Smooth muscle cell (in vitro differentiated cells): Measurements from ENCODE around the gene THSD4. TPM values are rescaled to one million over a fixed set of nuclear protein-coding genes. Genes with fewer than 3 reads are reported as not detected.

Experiments used
- DNase-seq: peaks from one replicate; lab custom pipeline; 2025; ENCODE audit not compliant: unreplicated experiment; lab: John Stamatoyannopoulos, UW
- H2AFZ ChIP-seq: fragments of 200-600 bp; sonication (generic); 2 replicates; pipeline ENCODE4 v1.6.0; 2016; ENCODE audit warnings: antibody characterized with exemption, low read depth, mild to moderate bottlenecking
- H3F3A ChIP-seq: fragments of 200-600 bp; sonication (generic); 2 replicates; pipeline ENCODE4 v1.6.0; 2017; ENCODE audit warnings: antibody characterized with exemption, low read depth
- H3K27ac ChIP-seq: fragments of 200-600 bp; sonication (generic); 2 replicates; pipeline ENCODE4 v1.5.1; 2016; ENCODE audit warnings: low read depth, mild to moderate bottlenecking
- H3K27me3 ChIP-seq: fragments of 200-600 bp; sonication (generic); 2 replicates; pipeline ENCODE4 v1.6.1; 2016; ENCODE audit warnings: low read depth, mild to moderate bottlenecking
- H3K36me3 ChIP-seq: fragments of 200-600 bp; sonication (generic); 2 replicates; pipeline ENCODE4 v1.5.1; 2016; ENCODE audit warnings: low read depth
- H3K4me1 ChIP-seq: fragments of 200-600 bp; sonication (generic); 2 replicates; pipeline ENCODE4 v1.5.1; 2016; ENCODE audit warnings: low read depth
- H3K4me2 ChIP-seq: fragments of 200-600 bp; sonication (generic); 2 replicates; pipeline ENCODE4 v1.6.0; 2016; ENCODE audit warnings: mild to moderate bottlenecking
- H3K4me3 ChIP-seq: fragments of 200-600 bp; sonication (generic); 2 replicates; pipeline ENCODE4 v1.5.1; 2016; ENCODE audit warnings: mild to moderate bottlenecking
- H3K79me2 ChIP-seq: fragments of 200-600 bp; sonication (generic); 2 replicates; pipeline ENCODE4 v1.6.0; 2016; ENCODE audit warnings: low read depth, mild to moderate bottlenecking
- H3K9ac ChIP-seq: fragments of 200-600 bp; sonication (generic); 2 replicates; pipeline ENCODE4 v1.6.0; 2016; ENCODE audit warnings: low read depth
- H3K9me3 ChIP-seq: fragments of 200-600 bp; sonication (generic); replicated peaks from 2 replicates; pipeline ENCODE4 v1.5.1; 2016; ENCODE audit warnings: low read depth
- H4K20me1 ChIP-seq: fragments of 200-600 bp; sonication (generic); 2 replicates; pipeline ENCODE4 v1.6.0; 2016; ENCODE audit warnings: low read depth
- WGBS: methylation state at CpG from one replicate; pipeline ENCODE4 v1.1.7; 2016; ENCODE audit warnings: low lambda C conversion rate; 5-methylcytosine and 5-hydroxymethylcytosine counted together
- polyA plus RNA-seq: library from polyadenylated mRNA; unstranded; fragments of >200 nt; fragmentation: Nextera tagmentation; extraction: Ambion mirVana; gene quantifications from 2 replicates; pipeline ENCODE4 v1.2.1, GENCODE V29; 2016
- total RNA-seq: library from RNA; depleted of rRNA; stranded (reverse); fragments of >200 nt; gene quantifications from 2 replicates; pipeline ENCODE4 v1.2.3, GENCODE V29; 2014
- TF ChIP-seq, protein P1 (sequence below): fragments of 200-600 bp; sonication (generic); IDR thresholded peaks from 2 replicates; pipeline ENCODE4 v1.5.1; 2017; ENCODE audit warnings: borderline replicate concordance, mild to moderate bottlenecking, antibody characterized with exemption; ENCODE audit not compliant: insufficient read depth, poor library complexity, severe bottlenecking

Gene THSD4
- total and polyA plus RNA-seq, 2 experiments from 2014 or later = 2.5 to 4.1 TPM

DNA sequence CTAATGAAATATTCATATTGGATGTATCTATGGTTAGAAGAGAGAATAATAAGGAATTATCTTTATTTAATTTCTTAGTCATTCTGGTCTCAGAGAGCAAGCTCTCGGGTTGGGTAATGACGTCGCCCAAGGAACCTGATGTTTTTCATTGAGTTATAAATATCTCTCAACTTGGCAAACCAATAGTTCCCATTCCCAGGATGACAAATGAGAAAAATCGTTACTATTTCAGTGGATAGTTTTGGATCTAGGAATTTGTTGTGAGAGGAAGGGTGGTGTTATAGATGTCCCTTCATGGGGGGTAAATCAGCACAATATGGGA is 532.2 kb downstream of the THSD4 start:
- WGBS = 95% methylated on average over 4 of the region's 4 CpGs
- no peak for DNase-seq

DNA sequence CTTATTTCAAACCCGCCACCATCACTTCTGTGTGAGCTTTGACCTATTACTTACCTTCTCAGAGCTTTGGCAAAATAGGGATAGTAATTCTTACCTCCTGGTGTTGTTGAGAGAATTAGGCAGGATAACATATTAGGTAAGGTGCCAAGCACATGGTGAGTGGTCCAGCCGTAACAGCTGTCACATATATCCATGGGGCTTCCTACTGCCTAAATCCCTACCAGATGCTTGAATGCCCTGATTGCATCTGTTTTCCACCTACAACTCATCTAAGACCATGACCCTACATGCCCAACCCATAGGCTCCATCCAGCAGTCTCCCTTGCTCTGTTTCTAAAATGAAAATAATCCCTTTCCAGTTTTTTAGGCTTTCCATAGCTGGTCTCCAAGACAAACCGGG is 532.8 kb downstream of the THSD4 start:
- H3K79me2 ChIP-seq = no peaks in the 10 kb centered on the region
- H3K4me2 ChIP-seq = no peak overlapping the region
- no peaks in the 10 kb centered on the region for H3K9me3 ChIP-seq
- no peak overlapping the region for H3K4me3 ChIP-seq
- H3K27me3 ChIP-seq = no peaks in the 10 kb centered on the region
- H3K9ac ChIP-seq = no peak overlapping the region
- H3K27ac ChIP-seq = no peak overlapping the region
- no peaks in the 10 kb centered on the region for H3K36me3 ChIP-seq
- TF ChIP-seq, protein P1, sequence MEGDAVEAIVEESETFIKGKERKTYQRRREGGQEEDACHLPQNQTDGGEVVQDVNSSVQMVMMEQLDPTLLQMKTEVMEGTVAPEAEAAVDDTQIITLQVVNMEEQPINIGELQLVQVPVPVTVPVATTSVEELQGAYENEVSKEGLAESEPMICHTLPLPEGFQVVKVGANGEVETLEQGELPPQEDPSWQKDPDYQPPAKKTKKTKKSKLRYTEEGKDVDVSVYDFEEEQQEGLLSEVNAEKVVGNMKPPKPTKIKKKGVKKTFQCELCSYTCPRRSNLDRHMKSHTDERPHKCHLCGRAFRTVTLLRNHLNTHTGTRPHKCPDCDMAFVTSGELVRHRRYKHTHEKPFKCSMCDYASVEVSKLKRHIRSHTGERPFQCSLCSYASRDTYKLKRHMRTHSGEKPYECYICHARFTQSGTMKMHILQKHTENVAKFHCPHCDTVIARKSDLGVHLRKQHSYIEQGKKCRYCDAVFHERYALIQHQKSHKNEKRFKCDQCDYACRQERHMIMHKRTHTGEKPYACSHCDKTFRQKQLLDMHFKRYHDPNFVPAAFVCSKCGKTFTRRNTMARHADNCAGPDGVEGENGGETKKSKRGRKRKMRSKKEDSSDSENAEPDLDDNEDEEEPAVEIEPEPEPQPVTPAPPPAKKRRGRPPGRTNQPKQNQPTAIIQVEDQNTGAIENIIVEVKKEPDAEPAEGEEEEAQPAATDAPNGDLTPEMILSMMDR = no peak
- no peaks in the 10 kb centered on the region for H4K20me1 ChIP-seq
- H3K4me1 ChIP-seq = no peaks in the 10 kb centered on the region
- H2AFZ ChIP-seq = no peak overlapping the region
- H3F3A ChIP-seq = no peaks in the 10 kb centered on the region
- 76% methylated on average over 3 of the region's 3 CpGs for WGBS
- no peak for DNase-seq

More for the DNA sequence above, 532.2 kb downstream of the THSD4 start:
- H3F3A ChIP-seq = no peaks in the 10 kb centered on the region
- no peaks in the 10 kb centered on the region for H3K9me3 ChIP-seq
- H3K79me2 ChIP-seq = no peaks in the 10 kb centered on the region
- no peak overlapping the region for H3K4me2 ChIP-seq
- H3K27me3 ChIP-seq = no peaks in the 10 kb centered on the region
- no peak overlapping the region for H3K27ac ChIP-seq
- no peaks in the 10 kb centered on the region for H3K36me3 ChIP-seq
- H3K4me1 ChIP-seq = no peaks in the 10 kb centered on the region
- H4K20me1 ChIP-seq = no peaks in the 10 kb centered on the region
- H2AFZ ChIP-seq = no peak overlapping the region
- TF ChIP-seq, protein P1 = no peak
- no peak overlapping the region for H3K4me3 ChIP-seq
- no peak overlapping the region for H3K9ac ChIP-seq

DNA sequence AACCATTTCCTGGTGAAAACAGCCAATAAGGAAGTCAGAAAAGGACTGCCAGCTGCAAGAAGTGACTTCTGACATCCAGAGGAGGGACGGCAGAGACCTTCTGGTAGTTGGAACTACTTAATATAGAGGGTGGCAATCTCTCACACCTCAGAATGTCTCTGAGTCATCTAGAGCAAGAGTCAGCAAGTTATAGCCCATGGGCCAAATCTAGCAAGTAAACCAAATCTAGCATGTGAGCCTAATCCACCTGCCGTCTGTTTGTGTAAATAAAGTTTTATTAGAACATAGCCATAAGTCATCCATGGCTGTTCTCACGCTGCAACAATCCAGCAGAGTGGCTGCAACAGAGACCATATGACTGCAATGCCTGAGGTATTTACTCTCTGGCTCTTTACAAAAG is 534.6 kb downstream of the THSD4 start:
- no peak for DNase-seq
- Histone ChIP-seq H3K27me3 (no peaks in the 10 kb centered on the region), H4K20me1 (no peaks in the 10 kb centered on the region), H3K36me3 (no peaks in the 10 kb centered on the region), H3F3A (no peaks in the 10 kb centered on the region), H2AFZ (no peak overlapping the region), H3K9ac (no peak overlapping the region), H3K9me3 (no peaks in the 10 kb centered on the region), H3K79me2 (no peaks in the 10 kb centered on the region), H3K4me3 (no peak overlapping the region), H3K27ac (no peak overlapping the region), H3K4me1 (no peaks in the 10 kb centered on the region), H3K4me2 (no peak overlapping the region)
- TF ChIP-seq, protein P1 = no peak
- 44% methylated on average over 3 of the region's 3 CpGs for WGBS

DNA sequence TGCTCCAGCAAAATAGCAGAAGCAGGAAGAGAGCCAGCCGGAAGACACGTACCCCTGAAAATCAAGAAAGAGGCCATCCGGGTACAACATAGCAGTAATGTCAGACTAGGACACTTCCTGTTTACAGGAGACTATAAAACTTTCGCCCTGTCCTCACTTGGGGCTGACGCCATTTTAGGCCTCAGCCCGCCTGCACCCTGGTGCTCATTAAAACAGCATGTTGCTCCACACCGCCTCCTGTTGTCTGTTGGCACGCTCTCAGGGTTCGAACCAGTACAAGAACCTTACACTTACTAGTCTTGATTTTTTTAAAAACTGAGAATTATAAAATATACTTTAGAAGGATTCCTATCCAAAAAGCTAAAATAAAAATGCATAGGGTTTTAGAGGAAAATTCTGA is 535.3 kb downstream of the THSD4 start:
- H3K4me2 ChIP-seq = no peak overlapping the region
- DNase-seq = no peak
- H3K4me1 ChIP-seq = no peaks in the 10 kb centered on the region
- TF ChIP-seq, protein P1 = no peak
- no peak overlapping the region for H3K4me3 ChIP-seq
- H3K27ac ChIP-seq = no peak overlapping the region
- no peaks in the 10 kb centered on the region for H3K9me3 ChIP-seq
- H3F3A ChIP-seq = no peaks in the 10 kb centered on the region
- H4K20me1 ChIP-seq = no peaks in the 10 kb centered on the region
- no peaks in the 10 kb centered on the region for H3K36me3 ChIP-seq
- H2AFZ ChIP-seq = no peak overlapping the region
- H3K27me3 ChIP-seq = no peaks in the 10 kb centered on the region
- 89% methylated on average over 9 of the region's 9 CpGs for WGBS
- H3K9ac ChIP-seq = no peak overlapping the region
- no peaks in the 10 kb centered on the region for H3K79me2 ChIP-seq
